Immature natural killer cell (primary cell): ENCODE data around the gene ESYT2. TPM values are rescaled to one million over a fixed set of nuclear protein-coding genes. Genes with fewer than 3 reads are reported as not detected.
A peak's percentile ranks its signal among the peaks of the same experiment; 100 is the strongest.

Source experiments
- DNase-seq, 3 donors: peaks; one replicate each; pipeline ENCODE4 v3.0.0; 2022; ENCODE audit warnings: mixed read lengths in 1 of 3
- H3K27ac Mint-ChIP-seq, 6 donors: one replicate each; pipeline ENCODE4 v1.8.0; 2020; ENCODE audit warnings: mixed read lengths in 6 of 6, mild to moderate bottlenecking in 5 of 6, inconsistent platforms in 4 of 6, moderate library complexity in 3 of 6
- H3K27me3 Mint-ChIP-seq, 3 donors: one replicate each; pipeline ENCODE4 v1.8.0; 2020 to 2021; ENCODE audit warnings: low read depth in 3 of 3, mild to moderate bottlenecking in 3 of 3, mixed read lengths in 3 of 3, moderate library complexity in 3 of 3, inconsistent platforms in 1 of 3
- H3K36me3 Mint-ChIP-seq, 3 donors: one replicate each; pipeline ENCODE4 v1.8.0; 2020; ENCODE audit warnings: mixed read lengths in 3 of 3, inconsistent platforms in 2 of 3, mild to moderate bottlenecking in 2 of 3
- H3K4me1 Mint-ChIP-seq, 2 donors: one replicate each; pipeline ENCODE4 v1.8.0; 2020; ENCODE audit warnings: inconsistent platforms in 2 of 2, mild to moderate bottlenecking in 2 of 2, mixed read lengths in 2 of 2, moderate library complexity in 1 of 2
- H3K4me3 Mint-ChIP-seq, 5 donors: one replicate each; pipeline ENCODE4 v1.8.0; 2020; ENCODE audit warnings: mild to moderate bottlenecking in 5 of 5, mixed read lengths in 5 of 5, inconsistent platforms in 3 of 5, moderate library complexity in 3 of 5
- H3K9me3 Mint-ChIP-seq, 6 donors: one replicate each; pipeline ENCODE4 v1.8.0; 2020; ENCODE audit warnings: mild to moderate bottlenecking in 6 of 6, mixed read lengths in 6 of 6, inconsistent platforms in 4 of 6, moderate library complexity in 3 of 6
- polyA plus RNA-seq, 3 donors: library from polyadenylated mRNA; unstranded; fragments of 300-500 nt; fragmentation: Illumina TruSeq; gene quantifications; one replicate each; pipeline ENCODE4 v1.2.3, GENCODE V29; 2021

ESYT2 gene
- polyA plus RNA-seq, 3 donors from 2014 or later = 70.1 to 95.7 (median 84.0) TPM

- no peak for DNase-seq
- peaks cover 97 to 100% of the 10 kb centered on the region in 2 donors for H3K4me1 Mint-ChIP-seq
- peaks cover 8 to 54% (median 34%) of the 10 kb centered on the region in 3 donors for H3K27me3 Mint-ChIP-seq
- H3K4me3 Mint-ChIP-seq = peak overlapping the region; percentile 51 to 87 (median 82)
- no peaks in the 10 kb centered on the region for H3K9me3 Mint-ChIP-seq
- peaks cover 11 to 20% (median 17%) of the 10 kb centered on the region in 3 donors for H3K36me3 Mint-ChIP-seq
- peak overlapping the region; percentile 97 to 100 (median 98) for H3K27ac Mint-ChIP-seq
These were observed 14.1 kb downstream of the ESYT2 start for GRCh38 chr7:158815083-158815799.

GRCh38 chr7:158814637-158815036 is 14.7 kb downstream of the ESYT2 start:
- Mint-ChIP-seq H3K27ac (peak overlapping the region; percentile 97 to 100 (median 98)), H3K4me1 (peaks cover 97 to 100% of the 10 kb centered on the region in 2 donors), H3K9me3 (no peaks in the 10 kb centered on the region), H3K36me3 (peaks cover 17 to 25% (median 23%) of the 10 kb centered on the region in 3 donors), H3K4me3 (peak overlapping the region; percentile 51 to 87 (median 82)), H3K27me3 (peaks cover 8 to 60% (median 40%) of the 10 kb centered on the region in 3 donors)
- DNase-seq = peak; percentile 54 to 61 (median 60)

GRCh38 chr7:158812684-158813083 is 16.6 kb downstream of the ESYT2 start:
- peak in 1 of 3 donors; percentile 29 for DNase-seq

GRCh38 chr7:158811894-158812293 is 17.4 kb downstream of the ESYT2 start:
- peaks cover 4 to 56% (median 37%) of the 10 kb centered on the region in 3 donors for H3K27me3 Mint-ChIP-seq
- H3K4me3 Mint-ChIP-seq = peak overlapping the region; percentile 18 to 59 (median 55)
- no peak for DNase-seq
- peaks cover 91 to 100% of the 10 kb centered on the region in 2 donors for H3K4me1 Mint-ChIP-seq
- peaks cover 20 to 42% (median 41%) of the 10 kb centered on the region in 3 donors for H3K36me3 Mint-ChIP-seq
- peak overlapping the region; percentile 68 to 98 (median 84) for H3K27ac Mint-ChIP-seq
- no peaks in the 10 kb centered on the region for H3K9me3 Mint-ChIP-seq

More at GRCh38 chr7:158812684-158813083, 16.6 kb downstream of the ESYT2 start:
- H3K4me1 Mint-ChIP-seq = peaks cover 95 to 100% of the 10 kb centered on the region in 2 donors
- peaks cover 4 to 56% (median 37%) of the 10 kb centered on the region in 3 donors for H3K27me3 Mint-ChIP-seq
- peak overlapping the region; percentile 19 to 58 (median 33) for H3K4me3 Mint-ChIP-seq
- peaks cover 20 to 38% (median 37%) of the 10 kb centered on the region in 3 donors for H3K36me3 Mint-ChIP-seq
- H3K9me3 Mint-ChIP-seq = no peaks in the 10 kb centered on the region
- H3K27ac Mint-ChIP-seq = peak overlapping the region; percentile 68 to 98 (median 84)

- Mint-ChIP-seq H3K27ac (peak overlapping the region; percentile 68 to 98 (median 84)), H3K4me1 (peaks cover 87 to 100% of the 10 kb centered on the region in 2 donors), H3K27me3 (peaks cover 4 to 54% (median 35%) of the 10 kb centered on the region in 3 donors), H3K36me3 (peaks cover 20 to 45% (median 41%) of the 10 kb centered on the region in 3 donors), H3K4me3 (peak overlapping the region; percentile 18 to 59 (median 55)), H3K9me3 (no peaks in the 10 kb centered on the region)
- no peak for DNase-seq
These were observed 17.8 kb downstream of the ESYT2 start for GRCh38 chr7:158811461-158811860.

GRCh38 chr7:158810846-158811245 is 18.5 kb downstream of the ESYT2 start:
- H3K4me1 Mint-ChIP-seq = peaks cover 81 to 100% of the 10 kb centered on the region in 2 donors

GRCh38 chr7:158809596-158809995 is 19.7 kb downstream of the ESYT2 start:
- peaks cover 19 to 57% (median 47%) of the 10 kb centered on the region in 3 donors for H3K27me3 Mint-ChIP-seq
- H3K36me3 Mint-ChIP-seq = peaks cover 25 to 58% (median 43%) of the 10 kb centered on the region in 3 donors
- peak in 2 of 3 donors; percentile 53 to 66 for DNase-seq
- peak overlapping the region; percentile 13 to 71 (median 53) for H3K4me3 Mint-ChIP-seq
- peaks cover 81 to 100% of the 10 kb centered on the region in 2 donors for H3K4me1 Mint-ChIP-seq
- peak overlapping the region; percentile 68 to 98 (median 90) for H3K27ac Mint-ChIP-seq
- H3K9me3 Mint-ChIP-seq = peaks cover 5 to 13% (median 7%) of the 10 kb centered on the region in 6 donors

More at GRCh38 chr7:158810846-158811245, 18.5 kb downstream of the ESYT2 start:
- peak overlapping the region; percentile 83 to 98 (median 86) for H3K27ac Mint-ChIP-seq
- DNase-seq = no peak
- H3K36me3 Mint-ChIP-seq = peaks cover 20 to 50% (median 41%) of the 10 kb centered on the region in 3 donors
- H3K27me3 Mint-ChIP-seq = peaks cover 8 to 57% (median 35%) of the 10 kb centered on the region in 3 donors
- peaks cover 0 to under 1% (median 0%) of the 10 kb centered on the region in 6 donors for H3K9me3 Mint-ChIP-seq
- peak overlapping the region in 4 of 5 donors; percentile 11 to 59 (median 29) for H3K4me3 Mint-ChIP-seq

GRCh38 chr7:158808126-158808525 is 21.2 kb downstream of the ESYT2 start:
- DNase-seq = no peak
- Mint-ChIP-seq H3K4me1 (peaks cover 78 to 97% of the 10 kb centered on the region in 2 donors), H3K27me3 (peaks cover 31 to 59% (median 57%) of the 10 kb centered on the region in 3 donors), H3K4me3 (no peak overlapping the region), H3K36me3 (peaks cover 25 to 60% (median 41%) of the 10 kb centered on the region in 3 donors), H3K27ac (peak overlapping the region in 5 of 6 donors; percentile 20 to 98 (median 56)), H3K9me3 (peaks cover 12 to 25% (median 15%) of the 10 kb centered on the region in 6 donors)

- Mint-ChIP-seq H3K27ac (peak overlapping the region; percentile 98 to 100 (median 99)), H3K27me3 (peaks cover 36 to 62% (median 60%) of the 10 kb centered on the region in 3 donors), H3K4me1 (peaks cover 75 to 97% of the 10 kb centered on the region in 2 donors), H3K4me3 (peak overlapping the region in 1 of 5 donors; percentile 78), H3K36me3 (peaks cover 22 to 60% (median 38%) of the 10 kb centered on the region in 3 donors), H3K9me3 (peaks cover 13 to 30% (median 20%) of the 10 kb centered on the region in 6 donors)
- DNase-seq = no peak
These were observed 23.4 kb downstream of the ESYT2 start for GRCh38 chr7:158805937-158806336.

- no peak for DNase-seq
- Mint-ChIP-seq H3K27ac (peak overlapping the region; percentile 98 to 100 (median 99)), H3K9me3 (peaks cover 13 to 30% (median 20%) of the 10 kb centered on the region in 6 donors), H3K36me3 (peaks cover 21 to 57% (median 32%) of the 10 kb centered on the region in 3 donors), H3K4me1 (peaks cover 74 to 97% of the 10 kb centered on the region in 2 donors), H3K27me3 (peaks cover 36 to 62% (median 55%) of the 10 kb centered on the region in 3 donors), H3K4me3 (peak overlapping the region; percentile 65 to 85 (median 76))
These were observed 23.9 kb downstream of the ESYT2 start for GRCh38 chr7:158805414-158805813.

GRCh38 chr7:158804335-158804734 is 25.0 kb downstream of the ESYT2 start:
- Mint-ChIP-seq H3K27me3 (peaks cover 39 to 55% (median 46%) of the 10 kb centered on the region in 3 donors), H3K9me3 (peaks cover 13 to 30% (median 20%) of the 10 kb centered on the region in 6 donors), H3K4me1 (peaks cover 68 to 95% of the 10 kb centered on the region in 2 donors), H3K36me3 (peaks cover 10 to 46% (median 23%) of the 10 kb centered on the region in 3 donors), H3K27ac (peak overlapping the region; percentile 98 to 100 (median 99)), H3K4me3 (peak overlapping the region; percentile 65 to 85 (median 76))
- peak; percentile 75 to 82 (median 80) for DNase-seq

GRCh38 chr7:158803367-158803969 is 25.8 kb downstream of the ESYT2 start:
- peak; percentile 51 to 72 (median 58) for DNase-seq
- H3K36me3 Mint-ChIP-seq = peaks cover 14 to 41% (median 22%) of the 10 kb centered on the region in 3 donors
- H3K4me3 Mint-ChIP-seq = peak overlapping the region; percentile 36 to 68 (median 65)
- H3K9me3 Mint-ChIP-seq = peaks cover 13 to 30% (median 20%) of the 10 kb centered on the region in 6 donors
- peaks cover 69 to 94% of the 10 kb centered on the region in 2 donors for H3K4me1 Mint-ChIP-seq
- peaks cover 40 to 51% (median 40%) of the 10 kb centered on the region in 3 donors for H3K27me3 Mint-ChIP-seq
- peak overlapping the region; percentile 89 to 98 (median 96) for H3K27ac Mint-ChIP-seq
